Measurements from ENCODE around the gene RYR3. TPM values are rescaled to one million over a fixed set of nuclear protein-coding genes. Genes with fewer than 3 reads are reported as not detected.
"Not testable (repeated sequence)": the region's sequence is repeated elsewhere in the genome, so short reads cannot be mapped to it uniquely, and the experiment has no call there.

RYR3 gene
- total RNA-seq, 2 experiments from 2014 or later = 0.06 to 0.32 TPM

DNA sequence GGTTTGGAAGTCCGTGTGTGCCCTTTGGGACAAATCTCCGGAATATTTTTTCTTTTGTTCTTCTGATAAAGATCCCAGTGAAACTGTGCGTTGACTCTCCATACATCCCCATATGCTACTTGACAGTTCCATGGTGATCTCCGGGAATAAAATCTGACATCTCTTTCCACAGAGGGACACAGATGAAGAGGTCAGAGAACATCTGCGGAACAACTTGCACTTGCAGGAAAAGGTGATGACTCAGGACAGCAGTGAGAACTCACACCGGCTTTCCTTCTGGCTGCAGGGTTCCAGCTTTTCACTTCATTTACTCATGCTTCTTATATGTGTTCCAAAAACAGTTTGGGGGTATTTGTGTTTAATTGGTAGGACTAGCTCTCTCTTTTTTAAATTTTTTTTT, 500.0 kb downstream of the RYR3 start:
- ChIA-PET POLR2A (no interaction called here), CTCF (ENCODE audit: unreplicated experiment) (no interaction called here)
- no peak overlapping the region for H3K4me2 ChIP-seq (ENCODE audit: low read length)

DNA sequence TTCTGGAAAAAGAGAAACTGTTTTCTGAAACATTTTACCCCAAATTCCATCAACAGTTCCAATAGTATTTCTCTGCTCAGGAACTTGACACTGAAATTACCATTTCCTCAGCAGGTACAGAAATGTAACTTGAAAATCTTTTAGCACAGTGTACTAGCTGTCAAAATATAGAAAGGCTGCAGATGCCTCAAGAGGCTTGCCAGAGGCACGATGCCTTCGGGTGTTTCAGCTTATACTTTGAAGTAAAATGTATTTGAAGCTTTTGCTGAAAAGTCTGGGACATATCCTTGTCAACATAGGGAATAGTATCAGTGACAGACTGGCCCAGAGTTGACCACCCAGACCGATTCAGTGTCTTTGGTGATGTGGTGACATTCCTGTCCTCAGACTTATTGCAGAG, 503.1 kb downstream of the RYR3 start:
- ChIA-PET CTCF (ENCODE audit: unreplicated experiment) (no interaction called here), POLR2A (interaction anchor here (0.7 kb wide), 1 partner anchor 171 kb away, joined by 3 read pairs; no protein-coding TSS in a partner anchor)
- no peak for DNase-seq (ENCODE audit: low spot score)
- Histone ChIP-seq H3K4me1 (ENCODE audit: insufficient read depth, low read length, poor library complexity, severe bottlenecking) (no peaks in the 10 kb centered on the region), H3K9me2 (ENCODE audit: insufficient read depth, low read length) (no peaks in the 10 kb centered on the region), H3K36me3 (ENCODE audit: insufficient read depth, low read length) (no peaks in the 10 kb centered on the region), H3K27ac (ENCODE audit: low read depth, low read length, poor library complexity, severe bottlenecking) (no peak overlapping the region), H3K4me2 (ENCODE audit: low read length) (no peak overlapping the region), H4K20me1 (ENCODE audit: insufficient read depth, low read length) (no peaks in the 10 kb centered on the region), H3K4me3 (ENCODE audit: low read depth, low read length, poor library complexity, severe bottlenecking) (no peak overlapping the region), H2AFZ (ENCODE audit: low read length) (no peak overlapping the region), H3K9me3 (ENCODE audit: low read length) (no peaks in the 10 kb centered on the region), H3K79me2 (ENCODE audit: insufficient read depth, low read depth, low read length) (no peaks in the 10 kb centered on the region)
- intact Hi-C loops (cut with micrococcal nuclease; ENCODE audit: unreplicated experiment) = no loop called here
- no TSS peak for BruUV-seq (replicated peaks)
- TF ChIP-seq, protein P1, sequence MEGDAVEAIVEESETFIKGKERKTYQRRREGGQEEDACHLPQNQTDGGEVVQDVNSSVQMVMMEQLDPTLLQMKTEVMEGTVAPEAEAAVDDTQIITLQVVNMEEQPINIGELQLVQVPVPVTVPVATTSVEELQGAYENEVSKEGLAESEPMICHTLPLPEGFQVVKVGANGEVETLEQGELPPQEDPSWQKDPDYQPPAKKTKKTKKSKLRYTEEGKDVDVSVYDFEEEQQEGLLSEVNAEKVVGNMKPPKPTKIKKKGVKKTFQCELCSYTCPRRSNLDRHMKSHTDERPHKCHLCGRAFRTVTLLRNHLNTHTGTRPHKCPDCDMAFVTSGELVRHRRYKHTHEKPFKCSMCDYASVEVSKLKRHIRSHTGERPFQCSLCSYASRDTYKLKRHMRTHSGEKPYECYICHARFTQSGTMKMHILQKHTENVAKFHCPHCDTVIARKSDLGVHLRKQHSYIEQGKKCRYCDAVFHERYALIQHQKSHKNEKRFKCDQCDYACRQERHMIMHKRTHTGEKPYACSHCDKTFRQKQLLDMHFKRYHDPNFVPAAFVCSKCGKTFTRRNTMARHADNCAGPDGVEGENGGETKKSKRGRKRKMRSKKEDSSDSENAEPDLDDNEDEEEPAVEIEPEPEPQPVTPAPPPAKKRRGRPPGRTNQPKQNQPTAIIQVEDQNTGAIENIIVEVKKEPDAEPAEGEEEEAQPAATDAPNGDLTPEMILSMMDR (conservative IDR thresholded peaks at IDR 0.05; ENCODE audit: low read length) = no peak
- TF ChIP-seq EZH2phosphoT487 (IDR thresholded peaks at IDR 0.05; ENCODE audit: borderline replicate concordance, low read depth, low read length) = no peak

More for the DNA sequence above, 500.0 kb downstream of the RYR3 start:
- no peaks in the 10 kb centered on the region for H3K4me1 ChIP-seq (ENCODE audit: insufficient read depth, low read length, poor library complexity, severe bottlenecking)
- no peaks in the 10 kb centered on the region for H3K36me3 ChIP-seq (ENCODE audit: insufficient read depth, low read length)
- H3K27ac ChIP-seq (ENCODE audit: low read depth, low read length, poor library complexity, severe bottlenecking) = no peak overlapping the region
- H4K20me1 ChIP-seq (ENCODE audit: insufficient read depth, low read length) = no peaks in the 10 kb centered on the region
- no peaks in the 10 kb centered on the region for H3K9me2 ChIP-seq (ENCODE audit: insufficient read depth, low read length)
- no peak for DNase-seq (ENCODE audit: low spot score)
- no peaks in the 10 kb centered on the region for H3K9me3 ChIP-seq (ENCODE audit: low read length)
- TF ChIP-seq, protein P1 (conservative IDR thresholded peaks at IDR 0.05; ENCODE audit: low read length) = no peak
- intact Hi-C loops (cut with micrococcal nuclease; ENCODE audit: unreplicated experiment) = no loop called here
- no peak overlapping the region for H3K4me3 ChIP-seq (ENCODE audit: low read depth, low read length, poor library complexity, severe bottlenecking)
- H3K79me2 ChIP-seq (ENCODE audit: insufficient read depth, low read depth, low read length) = no peaks in the 10 kb centered on the region
- H2AFZ ChIP-seq (ENCODE audit: low read length) = no peak overlapping the region
- BruUV-seq (replicated peaks) = no TSS peak

DNA sequence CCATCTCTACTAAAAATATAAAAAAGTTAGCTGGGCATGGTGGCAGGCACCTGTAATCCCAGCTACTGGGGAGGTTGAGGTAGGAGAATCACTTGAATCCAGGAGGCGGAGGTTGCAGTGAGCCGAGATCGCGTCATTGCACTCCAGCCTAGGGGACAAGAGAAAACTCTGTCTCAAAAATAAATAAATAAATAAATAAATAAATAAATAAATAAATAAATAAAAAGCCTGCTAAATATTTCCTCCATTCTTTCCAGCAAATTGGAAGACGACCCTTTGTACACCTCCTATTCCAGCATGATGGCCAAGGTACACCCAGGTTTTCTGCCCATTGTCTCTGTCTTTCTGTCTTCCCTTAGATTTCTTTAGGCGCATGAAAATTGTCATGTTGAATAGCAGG, 508.7 kb downstream of the RYR3 start:
- H2AFZ ChIP-seq (ENCODE audit: low read length); H3K4me3 ChIP-seq (ENCODE audit: low read depth, low read length, poor library complexity, severe bottlenecking); H3K36me3 ChIP-seq (ENCODE audit: insufficient read depth, low read length); POLR2A ChIA-PET; CTCF ChIA-PET (ENCODE audit: unreplicated experiment); H4K20me1 ChIP-seq (ENCODE audit: insufficient read depth, low read length); H3K9me3 ChIP-seq (ENCODE audit: low read length); H3K27ac ChIP-seq (ENCODE audit: low read depth, low read length, poor library complexity, severe bottlenecking); H3K9me2 ChIP-seq (ENCODE audit: insufficient read depth, low read length); H3K4me2 ChIP-seq (ENCODE audit: low read length); H3K4me1 ChIP-seq (ENCODE audit: insufficient read depth, low read length, poor library complexity, severe bottlenecking); DNase-seq (ENCODE audit: low spot score); intact Hi-C loops (cut with micrococcal nuclease; ENCODE audit: unreplicated experiment); BruUV-seq (replicated peaks); H3K79me2 ChIP-seq (ENCODE audit: insufficient read depth, low read depth, low read length): not testable (repeated sequence)

Measured in OCI-LY7 (cell line).